ENCODE data around the gene RSPO3.

The RSPO3 gene

DNA sequence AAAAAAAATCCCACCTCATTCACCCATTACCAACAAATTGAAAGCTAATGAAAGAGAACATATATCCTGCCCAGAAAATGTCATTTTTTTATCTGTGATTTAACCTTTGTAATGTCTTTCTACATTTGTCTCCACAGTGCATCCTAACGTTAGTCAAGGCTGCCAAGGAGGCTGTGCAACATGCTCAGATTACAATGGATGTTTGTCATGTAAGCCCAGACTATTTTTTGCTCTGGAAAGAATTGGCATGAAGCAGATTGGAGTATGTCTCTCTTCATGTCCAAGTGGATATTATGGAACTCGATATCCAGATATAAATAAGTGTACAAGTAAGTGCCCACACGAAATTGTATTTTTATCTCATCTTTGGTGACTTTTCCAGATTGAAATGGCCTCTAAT is 30.0 kb downstream of the RSPO3 start:
- TF ChIP-seq Cebpa-rat (IDR thresholded peaks at IDR 0.05), result no peak
- Histone ChIP-seq H3K27me3 (no peaks in the 10 kb centered on the region), H3K4me2 (no peak overlapping the region), H3K4me3 (no peak overlapping the region), H3K36me3 (no peaks in the 10 kb centered on the region), H4K20me1 (no peaks in the 10 kb centered on the region), H3K9me3 (no peaks in the 10 kb centered on the region), H3K4me1 (peaks cover 9% of the 10 kb centered on the region), H3K9ac (no peak overlapping the region), H3K27ac (no peak overlapping the region)

DNA sequence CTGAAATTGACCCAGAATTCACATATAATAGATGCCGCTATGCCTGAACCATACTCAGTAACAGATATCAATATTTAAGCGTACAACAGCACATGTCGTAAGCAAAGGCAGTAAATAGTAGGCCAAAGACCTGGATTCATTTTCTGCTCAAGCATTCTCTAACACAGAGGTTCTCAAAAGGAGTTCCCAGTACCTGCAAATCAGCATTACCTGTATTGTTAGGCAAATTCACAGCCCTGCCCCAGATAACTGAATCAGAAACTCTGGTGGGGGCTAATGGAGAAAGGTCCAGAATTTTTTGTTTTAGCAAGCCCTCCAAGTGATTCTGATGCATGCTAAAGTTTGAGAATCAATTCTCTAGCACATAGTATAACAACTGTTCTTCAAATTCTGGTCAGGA is 36.0 kb downstream of the RSPO3 start:
- Histone ChIP-seq H3K9me3 (no peaks in the 10 kb centered on the region), H3K27ac (no peak overlapping the region), H3K4me1 (no peaks in the 10 kb centered on the region), H4K20me1 (no peaks in the 10 kb centered on the region), H3K27me3 (no peaks in the 10 kb centered on the region), H3K4me3 (no peak overlapping the region), H3K4me2 (no peak overlapping the region), H3K36me3 (no peaks in the 10 kb centered on the region), H3K9ac (no peak overlapping the region)
- TF ChIP-seq Cebpa-rat (IDR thresholded peaks at IDR 0.05), result no peak

DNA sequence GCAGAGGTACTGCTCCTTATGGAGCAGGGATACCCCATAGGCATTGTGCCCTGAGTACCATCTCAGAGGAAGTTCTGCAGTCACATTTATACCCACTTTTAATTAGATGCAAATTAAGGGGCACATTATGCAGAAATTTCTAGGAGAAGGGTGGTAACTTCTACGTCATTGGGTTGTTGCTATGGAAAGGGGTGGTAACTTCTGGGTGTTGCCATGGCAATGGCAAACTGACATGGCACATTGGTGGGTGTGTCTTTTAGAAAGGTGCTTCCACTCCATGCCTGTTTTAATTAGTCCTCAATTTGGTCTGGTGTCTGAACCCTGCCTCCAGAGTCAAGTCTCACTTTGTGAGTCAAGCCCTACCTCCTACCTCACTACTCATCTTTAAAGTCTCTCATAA is 42.0 kb downstream of the RSPO3 start:
- Histone ChIP-seq H3K4me1 (no peaks in the 10 kb centered on the region), H3K4me2 (no peak overlapping the region), H3K27ac (no peak overlapping the region), H3K36me3 (no peaks in the 10 kb centered on the region), H4K20me1 (no peaks in the 10 kb centered on the region), H3K4me3 (no peak overlapping the region), H3K27me3 (no peaks in the 10 kb centered on the region), H3K9ac (no peak overlapping the region), H3K9me3 (no peaks in the 10 kb centered on the region)
- TF ChIP-seq Cebpa-rat (IDR thresholded peaks at IDR 0.05), result no peak

DNA sequence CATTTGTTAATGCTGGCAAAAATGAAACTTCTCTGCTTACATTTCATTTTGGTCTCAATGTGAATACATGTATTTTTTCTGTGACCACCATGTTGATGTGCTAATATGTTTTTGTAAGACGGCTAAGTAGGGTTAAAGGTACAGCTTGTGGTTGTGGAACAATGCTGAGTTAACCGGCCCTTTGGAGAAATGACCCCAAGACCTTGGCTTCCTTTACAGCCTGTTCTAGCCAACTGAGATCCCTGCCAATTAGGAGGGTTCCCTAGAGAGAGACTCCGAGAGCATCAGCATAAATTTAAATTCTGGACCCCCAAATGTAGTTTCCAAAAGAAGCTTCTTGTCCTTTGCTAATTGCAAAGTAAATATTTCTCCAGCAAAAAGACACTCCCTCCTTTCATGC is 44.4 kb downstream of the RSPO3 start:
- TF ChIP-seq Cebpa-rat (IDR thresholded peaks at IDR 0.05), result no peak
- H3K4me3 ChIP-seq, result no peak overlapping the region
- H3K9ac ChIP-seq, result no peak overlapping the region
- H3K36me3 ChIP-seq, result no peaks in the 10 kb centered on the region
- H3K4me1 ChIP-seq, result no peaks in the 10 kb centered on the region
- no peaks in the 10 kb centered on the region for H4K20me1 ChIP-seq
- H3K27me3 ChIP-seq, result no peaks in the 10 kb centered on the region
- no peak overlapping the region for H3K4me2 ChIP-seq
- H3K9me3 ChIP-seq, result no peaks in the 10 kb centered on the region
- no peak overlapping the region for H3K27ac ChIP-seq

DNA sequence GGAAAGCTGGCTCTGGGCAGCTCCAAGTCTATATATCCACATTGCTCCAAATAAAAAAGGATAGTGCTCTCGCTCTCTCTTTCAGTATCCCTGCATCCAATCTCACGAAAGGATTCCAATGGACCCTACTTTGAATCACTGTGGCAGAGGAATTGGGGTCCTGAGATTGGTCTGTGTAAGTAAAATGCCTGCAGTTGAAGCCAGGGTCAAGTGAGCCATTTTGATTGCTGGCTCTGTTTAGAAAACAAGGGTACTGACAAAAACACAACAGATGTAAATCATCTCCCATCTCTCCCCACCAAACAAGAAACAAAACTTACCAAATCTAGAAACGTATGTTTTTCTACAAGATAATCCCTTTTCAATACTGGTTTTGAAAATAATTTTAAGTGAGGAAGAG is 45.6 kb downstream of the RSPO3 start:
- no peak overlapping the region for H3K9ac ChIP-seq
- TF ChIP-seq Cebpa-rat (IDR thresholded peaks at IDR 0.05), result no peak
- no peaks in the 10 kb centered on the region for H3K36me3 ChIP-seq
- no peak overlapping the region for H3K27ac ChIP-seq
- no peaks in the 10 kb centered on the region for H3K4me1 ChIP-seq
- no peak overlapping the region for H3K4me2 ChIP-seq
- no peak overlapping the region for H3K4me3 ChIP-seq
- H3K9me3 ChIP-seq, result no peaks in the 10 kb centered on the region
- no peaks in the 10 kb centered on the region for H4K20me1 ChIP-seq
- no peaks in the 10 kb centered on the region for H3K27me3 ChIP-seq

DNA sequence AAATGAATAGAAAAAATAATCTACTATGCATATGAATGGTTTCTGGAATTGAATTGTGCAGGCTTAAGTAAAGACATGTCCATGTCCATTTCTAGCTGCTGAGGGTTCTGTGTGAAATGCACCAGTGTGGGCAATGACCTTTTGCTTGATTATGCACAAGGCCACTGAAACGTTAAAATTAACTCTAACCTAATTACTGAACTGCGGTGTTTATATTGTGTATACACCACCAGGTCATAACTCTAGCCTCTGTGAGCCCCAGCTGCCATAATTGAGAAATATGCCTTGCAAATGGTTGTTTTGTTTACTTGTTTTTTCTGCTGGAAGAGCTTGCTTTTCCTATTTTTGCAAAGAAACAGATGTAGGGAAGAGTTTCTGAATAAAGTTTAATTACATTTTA is 46.1 kb downstream of the RSPO3 start:
- H3K4me3 ChIP-seq, result no peak overlapping the region
- H3K27me3 ChIP-seq, result no peaks in the 10 kb centered on the region
- H3K36me3 ChIP-seq, result no peaks in the 10 kb centered on the region
- no peak overlapping the region for H3K27ac ChIP-seq
- TF ChIP-seq Cebpa-rat (IDR thresholded peaks at IDR 0.05), result no peak
- H3K9me3 ChIP-seq, result no peaks in the 10 kb centered on the region
- no peak overlapping the region for H3K9ac ChIP-seq
- H4K20me1 ChIP-seq, result no peaks in the 10 kb centered on the region
- no peak overlapping the region for H3K4me2 ChIP-seq
- H3K4me1 ChIP-seq, result no peaks in the 10 kb centered on the region

DNA sequence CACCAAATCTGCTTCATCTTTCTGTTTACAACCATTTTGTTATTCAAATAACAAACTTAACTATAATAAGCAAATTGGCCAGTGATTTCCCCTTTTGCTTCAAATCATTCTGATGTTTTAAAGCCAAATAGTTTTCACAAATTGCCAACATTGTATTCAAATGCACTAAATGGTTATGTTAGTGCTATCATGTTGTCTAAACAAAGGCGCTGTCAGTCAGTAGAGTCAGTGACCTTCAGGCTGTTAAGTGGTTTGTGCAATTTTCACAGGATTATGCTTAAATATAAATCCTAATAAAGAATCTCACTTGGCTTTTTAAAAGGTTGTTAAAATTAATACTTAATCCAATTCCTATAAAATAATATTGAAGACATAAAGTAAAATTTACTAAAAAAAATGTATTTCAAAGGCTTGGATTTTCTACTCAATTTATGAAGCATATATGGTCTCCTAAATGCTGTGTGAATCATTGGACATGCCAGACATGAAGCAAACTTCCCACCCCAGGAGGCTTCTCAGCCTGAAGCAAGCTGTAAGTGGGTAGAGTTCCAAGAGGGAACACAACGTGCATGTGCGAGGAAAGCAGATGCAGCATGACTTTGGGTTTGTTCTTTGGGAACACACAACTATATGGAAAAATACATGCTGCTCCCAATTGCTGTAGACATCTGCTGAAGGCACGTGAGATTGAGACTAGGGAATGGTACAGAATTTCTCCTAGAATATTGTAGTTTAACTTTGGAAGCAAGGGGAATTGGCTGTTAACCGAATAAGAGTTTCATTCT is 54.9 kb downstream of the RSPO3 start:
- H3K27me3 ChIP-seq, result no peaks in the 10 kb centered on the region
- no peak overlapping the region for H3K4me2 ChIP-seq
- H3K27ac ChIP-seq, result no peak overlapping the region
- no peaks in the 10 kb centered on the region for H3K9me3 ChIP-seq
- H3K4me1 ChIP-seq, result no peaks in the 10 kb centered on the region
- no peaks in the 10 kb centered on the region for H4K20me1 ChIP-seq
- no peak overlapping the region for H3K9ac ChIP-seq
- no peak overlapping the region for H3K4me3 ChIP-seq
- H3K36me3 ChIP-seq, result no peaks in the 10 kb centered on the region
- TF ChIP-seq Cebpa-rat (IDR thresholded peaks at IDR 0.05), result no peak

DNA sequence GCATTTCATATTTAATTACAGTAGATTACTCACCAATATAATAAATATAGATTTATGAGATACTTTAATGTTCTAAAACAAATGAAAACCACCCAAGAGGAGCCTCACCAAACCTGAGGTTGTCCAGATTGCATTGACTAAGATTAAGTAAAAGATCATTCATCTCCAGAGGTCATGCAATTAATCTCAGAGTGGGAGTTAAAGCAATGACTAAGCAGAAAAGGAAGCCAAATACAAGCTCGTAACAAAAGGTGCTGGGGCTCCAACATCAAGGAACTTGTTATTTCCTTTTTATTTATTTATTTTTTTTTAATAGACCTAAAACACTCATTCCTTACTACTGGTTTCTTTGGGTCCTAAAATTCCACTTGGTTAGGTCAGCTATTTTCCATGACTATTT is 57.7 kb downstream of the RSPO3 start:
- no peak for TF ChIP-seq Cebpa-rat (IDR thresholded peaks at IDR 0.05)
- Histone ChIP-seq H3K27me3 (no peaks in the 10 kb centered on the region), H3K4me2 (no peak overlapping the region), H3K36me3 (no peaks in the 10 kb centered on the region), H3K4me1 (no peaks in the 10 kb centered on the region), H3K9me3 (no peaks in the 10 kb centered on the region), H3K27ac (no peak overlapping the region), H4K20me1 (no peaks in the 10 kb centered on the region), H3K9ac (no peak overlapping the region), H3K4me3 (no peak overlapping the region)

DNA sequence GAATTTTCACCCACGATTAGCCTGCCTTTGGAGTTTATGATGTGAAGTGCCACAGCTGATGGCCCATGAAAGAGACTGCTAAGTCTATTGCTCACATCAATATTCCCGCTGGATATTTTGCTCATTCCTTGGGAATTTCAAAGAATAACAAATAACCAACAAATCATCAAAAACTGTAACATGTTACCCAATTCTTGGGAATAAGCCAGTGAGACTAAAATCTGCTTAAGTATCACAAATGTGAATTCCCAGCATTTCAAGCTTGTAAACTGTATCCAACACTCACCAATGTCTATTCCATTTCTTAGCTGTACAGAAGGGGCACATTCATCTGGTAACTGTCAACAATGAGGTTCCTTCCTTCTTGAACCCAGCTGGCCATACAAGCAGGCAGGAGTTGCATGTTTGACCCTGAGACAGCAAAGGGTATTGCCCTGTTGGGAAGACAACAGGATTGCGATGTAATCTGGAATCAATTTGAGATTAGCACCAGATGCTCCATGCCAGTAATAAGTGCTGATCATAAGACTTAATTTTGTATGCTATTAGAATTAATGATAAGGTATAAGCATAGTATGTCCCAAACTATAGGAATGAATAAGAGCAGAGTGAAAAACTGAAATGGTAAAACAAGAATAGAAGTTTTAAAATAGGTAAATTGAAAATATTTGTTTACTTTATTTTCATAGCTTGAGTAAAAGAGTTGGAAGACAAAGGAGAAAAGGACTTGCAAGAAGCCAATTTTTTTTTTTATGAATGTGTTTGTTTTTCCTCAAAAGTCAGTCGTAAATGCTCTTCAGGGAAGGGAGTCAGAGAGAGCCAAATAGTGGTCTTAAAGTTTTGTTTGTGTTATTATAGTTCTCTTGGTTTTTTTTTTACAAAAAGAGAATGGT is 58.8 kb downstream of the RSPO3 start:
- H3K27ac ChIP-seq, result no peak overlapping the region
- no peak overlapping the region for H3K4me2 ChIP-seq
- no peak overlapping the region for H3K4me3 ChIP-seq
- no peak for TF ChIP-seq Cebpa-rat (IDR thresholded peaks at IDR 0.05)
- H3K36me3 ChIP-seq, result no peaks in the 10 kb centered on the region
- H3K27me3 ChIP-seq, result no peaks in the 10 kb centered on the region
- no peaks in the 10 kb centered on the region for H3K9me3 ChIP-seq
- H4K20me1 ChIP-seq, result no peaks in the 10 kb centered on the region
- no peaks in the 10 kb centered on the region for H3K4me1 ChIP-seq
- no peak overlapping the region for H3K9ac ChIP-seq

DNA sequence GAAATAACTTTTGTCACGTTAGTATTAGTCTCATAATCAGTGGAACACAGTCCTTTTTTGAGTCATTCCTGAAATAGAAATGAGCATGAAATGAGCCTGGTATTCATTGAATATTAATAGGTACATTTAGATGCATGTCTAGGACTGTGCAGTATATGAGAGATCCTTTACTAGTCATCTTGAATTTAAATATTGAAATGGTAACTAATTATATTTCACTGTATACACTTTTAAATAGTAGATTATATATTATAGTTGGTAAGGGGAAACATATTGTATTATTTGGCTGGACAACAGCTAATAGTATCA is 59.4 kb downstream of the RSPO3 start:
- Histone ChIP-seq H4K20me1 (no peaks in the 10 kb centered on the region), H3K4me2 (no peak overlapping the region), H3K9me3 (no peaks in the 10 kb centered on the region), H3K4me1 (no peaks in the 10 kb centered on the region), H3K9ac (no peak overlapping the region), H3K36me3 (no peaks in the 10 kb centered on the region), H3K4me3 (no peak overlapping the region), H3K27ac (no peak overlapping the region), H3K27me3 (no peaks in the 10 kb centered on the region)
- TF ChIP-seq Cebpa-rat (IDR thresholded peaks at IDR 0.05), result no peak
